ENCODE data around the gene ZSCAN30.

Gene ZSCAN30

GRCh38 chr18:35290094-35290735 is at the start of gene ZSCAN30:
Gene ZSCAN30, minus strand, starts transcription at chr18:35290229. Its CDS starts 25,877 bp downstream, at chr18:35264352.
- DNase-seq, result peak; percentile 96

- DNase-seq, result no peak
Observed at GRCh38 chr18:35337286-35337685, 47.3 kb upstream of the ZSCAN30 start.

GRCh38 chr18:35335866-35336265 is 45.8 kb upstream of the ZSCAN30 start:
- no peak for DNase-seq

- DNase-seq, result no peak
Observed at GRCh38 chr18:35334821-35335220, 44.8 kb upstream of the ZSCAN30 start.

GRCh38 chr18:35334212-35334611 is 44.2 kb upstream of the ZSCAN30 start:
- no peak for DNase-seq

GRCh38 chr18:35331367-35332087 is 41.5 kb upstream of the ZSCAN30 start:
- DNase-seq, result no peak

- DNase-seq, result no peak
Observed at GRCh38 chr18:35328868-35329267, 38.8 kb upstream of the ZSCAN30 start.

GRCh38 chr18:35326695-35327387 is 36.8 kb upstream of the ZSCAN30 start:
- no peak for DNase-seq

GRCh38 chr18:35324926-35325655 is 35.1 kb upstream of the ZSCAN30 start:
- no peak for DNase-seq

GRCh38 chr18:35322486-35323458 is 32.7 kb upstream of the ZSCAN30 start:
- DNase-seq, result no peak

GRCh38 chr18:35311496-35311895 is 21.5 kb upstream of the ZSCAN30 start:
- DNase-seq, result no peak

GRCh38 chr18:35306588-35307250 is 16.7 kb upstream of the ZSCAN30 start:
- DNase-seq, result no peak

GRCh38 chr18:35303610-35304009 is 13.6 kb upstream of the ZSCAN30 start:
- no peak for DNase-seq

- no peak for DNase-seq
Observed at GRCh38 chr18:35296060-35296459, 6.0 kb upstream of the ZSCAN30 start.

- DNase-seq, result no peak
Observed at GRCh38 chr18:35291166-35291565, 1.1 kb upstream of the ZSCAN30 start.

- peak; percentile 9 for DNase-seq
Observed at GRCh38 chr18:35289727-35290093, 319 bp downstream of the ZSCAN30 start.

GRCh38 chr18:35289293-35289692 is 736 bp downstream of the ZSCAN30 start:
- DNase-seq, result no peak

GRCh38 chr18:35284841-35285240 is 5.2 kb downstream of the ZSCAN30 start:
- no peak for DNase-seq

GRCh38 chr18:35283923-35284794 is 5.9 kb downstream of the ZSCAN30 start:
- DNase-seq, result no peak

GRCh38 chr18:35282353-35282752 is 7.7 kb downstream of the ZSCAN30 start:
- no peak for DNase-seq

GRCh38 chr18:35278969-35279368 is 11.1 kb downstream of the ZSCAN30 start:
- DNase-seq, result no peak
